Keratinocyte (primary cell): ENCODE results near the gene ACTN3.

Source experiments
- EZH2 ChIP-seq: IDR thresholded peaks from one replicate; pipeline ENCODE4 v1.6.1; 2012; ENCODE audit warnings: inconsistent platforms, mild to moderate bottlenecking, low read length, moderate library complexity
- TF ChIP-seq, protein P1 (sequence below), 3 experiments: IDR thresholded peaks in 1 of 3; conservative IDR thresholded peaks in 1 of 3; optimal IDR thresholded peaks in 1 of 3; 2 replicates in 2 of 3; 3 replicates in 1 of 3; pipeline versions ENCODE3 to v1.5.1; 2011; ENCODE audit warnings: low read length in 3 of 3, mild to moderate bottlenecking in 3 of 3, moderate library complexity in 2 of 3, control low read depth in 1 of 3, inconsistent platforms in 1 of 3; ENCODE audit not compliant: insufficient read depth in 2 of 3; ENCODE audit errors: extremely low read depth in 1 of 3

DNA sequence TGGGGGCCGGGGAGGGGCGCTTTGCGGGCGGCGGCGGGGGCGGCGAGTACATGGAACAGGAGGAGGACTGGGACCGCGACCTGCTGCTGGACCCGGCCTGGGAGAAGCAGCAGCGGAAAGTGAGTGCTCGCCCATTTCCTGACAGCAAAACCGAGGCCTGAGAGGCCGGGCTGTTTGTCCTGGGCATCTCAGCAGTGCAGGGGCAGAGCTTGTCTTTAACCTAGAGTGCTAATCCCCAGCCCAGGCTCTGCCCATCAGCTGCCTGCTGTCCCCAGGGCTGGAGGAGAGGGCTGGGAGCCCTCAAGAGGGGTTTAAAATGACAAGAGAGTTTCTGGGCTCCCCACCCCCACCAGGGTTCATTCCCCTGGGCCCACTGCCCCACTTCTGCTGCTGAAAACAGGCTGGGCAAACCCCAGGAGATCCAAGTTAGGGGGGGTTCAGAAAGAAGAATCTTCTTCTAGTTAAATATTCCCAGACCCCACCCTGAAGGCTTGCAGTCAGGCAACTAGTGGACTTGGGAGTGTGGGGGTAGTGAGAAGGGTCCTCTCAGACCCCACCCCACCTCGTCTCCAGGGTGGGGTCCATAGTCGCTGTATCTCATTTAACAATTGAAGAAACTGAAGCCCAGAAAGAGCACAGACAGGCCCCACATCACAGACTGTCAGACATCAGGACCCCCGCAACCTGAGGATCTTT lies 411 bp downstream of the ACTN3 start:
- TF ChIP-seq, protein P1, sequence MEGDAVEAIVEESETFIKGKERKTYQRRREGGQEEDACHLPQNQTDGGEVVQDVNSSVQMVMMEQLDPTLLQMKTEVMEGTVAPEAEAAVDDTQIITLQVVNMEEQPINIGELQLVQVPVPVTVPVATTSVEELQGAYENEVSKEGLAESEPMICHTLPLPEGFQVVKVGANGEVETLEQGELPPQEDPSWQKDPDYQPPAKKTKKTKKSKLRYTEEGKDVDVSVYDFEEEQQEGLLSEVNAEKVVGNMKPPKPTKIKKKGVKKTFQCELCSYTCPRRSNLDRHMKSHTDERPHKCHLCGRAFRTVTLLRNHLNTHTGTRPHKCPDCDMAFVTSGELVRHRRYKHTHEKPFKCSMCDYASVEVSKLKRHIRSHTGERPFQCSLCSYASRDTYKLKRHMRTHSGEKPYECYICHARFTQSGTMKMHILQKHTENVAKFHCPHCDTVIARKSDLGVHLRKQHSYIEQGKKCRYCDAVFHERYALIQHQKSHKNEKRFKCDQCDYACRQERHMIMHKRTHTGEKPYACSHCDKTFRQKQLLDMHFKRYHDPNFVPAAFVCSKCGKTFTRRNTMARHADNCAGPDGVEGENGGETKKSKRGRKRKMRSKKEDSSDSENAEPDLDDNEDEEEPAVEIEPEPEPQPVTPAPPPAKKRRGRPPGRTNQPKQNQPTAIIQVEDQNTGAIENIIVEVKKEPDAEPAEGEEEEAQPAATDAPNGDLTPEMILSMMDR (optimal IDR thresholded peaks at IDR 0.05 in 1 of 3, IDR thresholded peaks at IDR 0.05 in 1 of 3, conservative IDR thresholded peaks at IDR 0.05 in 1 of 3; ENCODE audit: extremely low read depth in 1 of 3, insufficient read depth in 2 of 3, low read length in 3 of 3): no peak
- TF ChIP-seq EZH2: no peak
